SK-N-SH (cell line): Measurements from ENCODE around the gene HBQ1.

Experiments
- CTCF ChIP-seq: fragments of 200-600 bp; sonication (generic); IDR thresholded peaks from 2 replicates; pipeline ENCODE4 v1.6.1; 2017; ENCODE audit warnings: antibody characterized with exemption, mild to moderate bottlenecking, moderate library complexity
- GATA2 ChIP-seq: sonication (generic); formaldehyde crosslinking; IDR thresholded peaks from 2 replicates; pipeline ENCODE4 v1.5.0; 2020; ENCODE audit warnings: mild to moderate bottlenecking, missing genetic modification reagents
- MXI1 ChIP-seq: IDR thresholded peaks from 2 replicates; pipeline ENCODE4 v1.6.1; 2012; ENCODE audit warnings: mild to moderate bottlenecking, low read depth, low read length, improper control_type of control experiment
- POLR2AphosphoS5 ChIP-seq: IDR thresholded peaks from 2 replicates; pipeline ENCODE4 v1.6.1; 2012; ENCODE audit warnings: low read depth, low read length
- RFX5 ChIP-seq: IDR thresholded peaks from 2 replicates; pipeline ENCODE4 v1.6.1; 2012; ENCODE audit warnings: mild to moderate bottlenecking, improper control_type of control experiment, low read length
- TF ChIP-seq, protein P1 (sequence below): IDR thresholded peaks from 2 replicates; pipeline ENCODE4 v1.4.0; 2012; ENCODE audit warnings: low read depth, borderline replicate concordance

GRCh38 chr16:185691-186090 is 5.4 kb downstream of the HBQ1 start:
- no peak for TF ChIP-seq CTCF
- no peak for TF ChIP-seq POLR2AphosphoS5
- TF ChIP-seq MXI1, result no peak
- TF ChIP-seq, protein P1, sequence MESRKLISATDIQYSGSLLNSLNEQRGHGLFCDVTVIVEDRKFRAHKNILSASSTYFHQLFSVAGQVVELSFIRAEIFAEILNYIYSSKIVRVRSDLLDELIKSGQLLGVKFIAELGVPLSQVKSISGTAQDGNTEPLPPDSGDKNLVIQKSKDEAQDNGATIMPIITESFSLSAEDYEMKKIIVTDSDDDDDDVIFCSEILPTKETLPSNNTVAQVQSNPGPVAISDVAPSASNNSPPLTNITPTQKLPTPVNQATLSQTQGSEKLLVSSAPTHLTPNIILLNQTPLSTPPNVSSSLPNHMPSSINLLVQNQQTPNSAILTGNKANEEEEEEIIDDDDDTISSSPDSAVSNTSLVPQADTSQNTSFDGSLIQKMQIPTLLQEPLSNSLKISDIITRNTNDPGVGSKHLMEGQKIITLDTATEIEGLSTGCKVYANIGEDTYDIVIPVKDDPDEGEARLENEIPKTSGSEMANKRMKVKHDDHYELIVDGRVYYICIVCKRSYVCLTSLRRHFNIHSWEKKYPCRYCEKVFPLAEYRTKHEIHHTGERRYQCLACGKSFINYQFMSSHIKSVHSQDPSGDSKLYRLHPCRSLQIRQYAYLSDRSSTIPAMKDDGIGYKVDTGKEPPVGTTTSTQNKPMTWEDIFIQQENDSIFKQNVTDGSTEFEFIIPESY, result no peak
- no peak for TF ChIP-seq RFX5
- no peak for TF ChIP-seq GATA2 (CRISPR knock-in tag)
